NCI-H524 treated with DMSO at 0.1 percent for 48 hours (cell line): ENCODE results near the gene PIK3C2B.
A peak's percentile ranks its signal among the peaks of the same experiment; 100 is the strongest.

Source experiments
- DNase-seq: peaks from one replicate; lab custom pipeline; 2025; lab: John Stamatoyannopoulos, UW

Gene PIK3C2B

DNA sequence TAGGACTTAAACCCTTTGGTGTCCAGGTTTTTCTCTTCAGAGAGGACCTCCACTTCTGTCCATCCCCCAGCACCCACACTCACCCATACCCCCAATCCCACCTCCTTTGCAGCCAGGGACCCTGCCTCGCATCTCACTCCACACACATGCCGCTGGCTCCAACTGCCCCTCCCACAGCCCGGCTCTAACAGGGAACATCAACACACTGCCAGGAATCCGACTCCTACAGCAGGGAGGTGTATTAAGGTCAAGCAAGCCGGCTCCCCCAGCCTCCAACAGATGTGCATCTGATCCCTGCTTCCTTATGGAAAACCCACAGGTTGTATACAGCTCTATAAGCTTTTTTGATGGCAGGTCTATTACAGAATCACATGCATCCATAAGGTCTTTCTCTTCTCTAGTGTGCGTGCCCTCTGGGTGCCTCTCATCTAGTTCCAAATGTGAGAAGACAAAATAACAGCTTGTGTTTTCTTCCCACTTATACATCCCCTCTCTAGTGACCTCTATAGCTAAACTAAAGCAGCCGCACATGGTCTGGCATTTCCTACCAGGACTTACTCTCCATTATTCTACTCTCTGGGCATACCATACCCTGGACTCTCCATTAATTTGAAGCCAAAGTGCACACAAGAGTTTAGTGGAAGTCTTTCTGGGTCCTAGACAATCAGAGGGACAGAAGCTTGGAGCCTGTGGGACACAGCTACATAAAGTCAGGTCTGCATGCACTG is 16.3 kb downstream of the PIK3C2B start:
- DNase-seq = peak; percentile 19

DNA sequence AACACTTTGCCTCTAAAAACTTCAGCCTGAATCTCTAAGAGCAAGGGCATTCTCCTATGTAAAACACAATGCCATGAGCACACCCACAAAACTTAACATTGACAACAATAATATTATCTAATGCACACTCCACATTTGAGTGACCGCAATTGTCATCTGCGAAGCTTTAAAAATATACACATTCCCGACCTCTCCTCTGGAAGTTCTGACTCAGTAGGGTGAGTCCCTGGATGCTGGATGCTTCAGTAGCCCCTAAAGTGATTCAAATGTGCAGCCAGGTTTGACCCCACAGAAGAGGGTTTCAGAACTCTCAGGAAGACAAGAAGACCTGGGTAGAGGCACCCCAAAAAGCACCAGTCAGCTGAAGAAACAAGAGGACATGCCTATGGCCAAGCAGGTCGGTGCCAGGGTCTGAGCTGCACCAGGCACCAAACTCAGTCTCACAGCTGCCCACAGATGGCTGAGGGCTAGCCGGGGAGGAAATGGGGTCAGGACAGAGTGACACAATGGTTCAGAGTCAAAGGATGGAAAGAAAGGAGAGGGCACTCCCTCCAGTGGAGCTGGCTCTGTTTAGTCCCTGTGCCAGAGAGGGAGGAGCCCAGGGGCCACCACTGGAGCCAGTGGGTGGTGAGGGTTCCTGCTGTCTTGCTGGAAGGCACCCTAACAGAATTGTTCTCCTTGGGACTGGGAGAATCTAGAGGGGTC is 17.4 kb downstream of the PIK3C2B start:
- DNase-seq = no peak

DNA sequence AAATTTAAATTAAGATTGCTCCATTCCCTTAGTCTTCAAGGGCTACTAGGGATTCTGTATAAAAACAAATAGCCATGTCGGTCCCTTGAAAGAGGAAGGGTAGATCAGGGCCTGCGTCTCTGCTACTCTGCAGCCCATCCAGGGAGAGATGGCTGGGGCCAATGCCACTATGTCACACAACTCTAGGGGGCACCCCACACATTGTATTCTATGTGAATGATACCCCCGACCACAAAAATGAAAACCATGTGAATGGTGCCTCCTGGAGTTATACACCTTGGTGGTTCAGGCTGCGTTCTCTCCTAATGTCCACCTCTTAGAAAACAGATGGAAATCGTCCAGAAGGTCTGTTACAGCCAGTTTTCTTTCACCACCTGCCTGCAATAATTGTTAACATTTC is 18.0 kb downstream of the PIK3C2B start:
- no peak for DNase-seq

DNA sequence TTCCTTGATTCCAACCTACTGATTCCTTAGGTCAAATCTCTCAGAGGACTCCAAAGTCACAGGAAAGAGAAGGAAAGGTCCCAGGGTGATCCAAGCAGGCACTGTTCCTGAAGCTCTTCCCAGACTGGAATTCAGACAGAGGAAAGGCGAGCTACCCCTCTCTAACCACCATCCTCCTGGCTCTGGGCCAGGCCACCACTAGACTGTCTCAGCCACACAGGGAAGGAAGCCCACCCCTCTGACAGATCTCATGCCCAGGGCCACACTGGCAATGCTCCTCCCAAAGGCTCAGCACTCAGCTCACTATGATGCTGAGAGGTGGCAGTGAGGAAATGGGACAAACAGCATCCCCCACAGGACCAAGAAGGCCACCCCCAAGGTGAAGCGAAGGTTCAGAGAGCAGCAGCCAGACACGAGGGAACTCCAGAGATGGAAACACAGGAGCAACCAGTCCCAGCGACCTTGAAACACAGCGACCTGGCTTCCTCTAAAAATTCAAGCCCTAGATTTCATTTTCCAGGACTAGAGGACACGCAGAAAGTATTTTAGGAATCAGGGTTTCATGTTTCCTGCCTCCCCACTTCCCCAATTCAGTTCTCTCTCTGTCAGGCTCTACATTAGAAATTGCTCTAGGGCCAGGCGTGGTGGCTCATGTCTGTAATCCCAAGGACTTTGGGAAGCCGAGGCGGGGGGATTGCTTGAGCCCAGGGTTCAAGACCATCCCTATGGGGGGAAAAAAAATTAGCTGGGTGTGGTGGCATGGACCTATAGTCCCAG is 18.8 kb downstream of the PIK3C2B start:
- no peak for DNase-seq

DNA sequence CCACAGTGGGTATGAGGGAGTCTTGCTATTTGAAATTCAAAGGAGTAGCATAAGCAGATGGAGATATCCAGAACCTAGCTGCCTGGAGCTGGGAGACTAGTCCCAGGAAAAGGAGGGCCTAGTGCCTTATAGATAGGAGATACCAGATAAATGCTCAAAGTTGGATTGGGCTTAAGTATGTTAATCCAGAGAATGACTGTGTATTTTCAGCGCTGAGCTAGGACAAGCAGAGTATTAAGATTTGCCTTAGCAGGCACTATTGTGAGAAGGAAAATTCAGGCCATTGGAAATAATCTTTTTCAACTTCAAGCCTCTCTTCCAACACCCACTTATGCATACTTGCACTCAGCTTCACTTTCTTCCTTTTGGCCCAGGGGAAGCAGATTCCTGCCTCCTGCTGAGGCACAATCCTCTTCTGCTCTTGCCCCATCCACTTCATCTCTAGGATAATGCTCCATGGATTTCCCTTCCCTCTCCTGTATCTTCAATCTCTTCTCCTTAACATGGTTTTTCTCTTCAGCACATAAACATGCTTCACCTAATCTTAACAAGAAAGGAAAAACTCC is 21.1 kb downstream of the PIK3C2B start:
- no peak for DNase-seq

DNA sequence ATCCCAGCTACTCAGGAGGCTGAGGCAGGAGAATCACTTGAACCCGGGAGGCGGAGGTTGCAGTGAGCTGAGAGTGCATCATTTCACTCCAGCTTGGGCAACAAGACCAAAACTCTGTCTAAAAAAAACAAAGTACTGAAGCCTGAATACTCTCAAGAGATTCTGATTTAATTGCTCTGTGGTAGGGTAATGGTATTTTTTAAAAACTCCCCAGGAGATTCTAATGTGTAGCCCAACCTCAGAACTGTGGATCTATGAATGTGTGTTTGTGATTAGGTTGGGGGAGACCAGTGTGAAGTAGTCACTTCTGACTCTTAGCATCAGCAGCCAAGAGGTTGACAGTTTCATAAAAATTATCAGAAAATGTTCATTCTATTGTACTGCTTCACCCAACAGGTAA is 21.9 kb downstream of the PIK3C2B start:
- DNase-seq = no peak

DNA sequence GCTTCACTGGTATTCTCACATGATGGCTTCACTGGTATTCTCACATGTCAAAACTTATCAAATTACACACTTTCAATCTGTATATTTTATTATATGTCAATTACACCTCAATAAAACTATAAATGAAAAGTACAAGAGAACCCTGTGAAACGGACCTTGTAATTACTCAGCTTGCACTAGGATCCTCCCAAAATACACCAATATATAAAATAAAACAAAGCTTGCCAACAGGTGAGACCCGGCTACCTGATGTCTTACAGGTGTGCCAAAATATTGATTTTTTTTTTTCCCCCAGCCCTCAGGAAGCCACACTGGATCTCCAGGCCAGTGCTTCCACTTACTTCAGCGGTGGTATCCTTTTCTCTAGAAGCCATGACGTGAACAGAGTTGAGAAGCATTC is 22.9 kb downstream of the PIK3C2B start:
- no peak for DNase-seq

DNA sequence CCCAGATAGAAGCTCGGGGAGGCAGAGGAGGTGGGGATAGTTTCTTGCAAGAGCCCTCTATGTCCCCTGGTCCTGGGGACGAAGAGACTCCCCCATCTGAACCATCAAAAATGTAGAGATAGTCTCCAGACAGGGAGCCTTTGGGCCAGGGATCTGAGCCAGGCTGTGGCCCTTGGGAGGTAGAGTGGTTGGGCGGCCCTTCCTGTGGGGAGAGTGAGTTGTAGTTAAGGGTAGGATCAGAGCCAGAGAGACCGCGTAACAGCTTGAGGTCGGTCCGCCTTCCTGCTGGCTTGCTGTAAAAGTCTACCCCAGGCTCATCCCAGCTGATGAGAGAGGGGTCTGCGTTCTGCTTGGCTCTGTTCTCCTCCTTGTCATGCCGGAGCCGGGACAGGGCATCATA is 25.3 kb downstream of the PIK3C2B start:
- DNase-seq = no peak

DNA sequence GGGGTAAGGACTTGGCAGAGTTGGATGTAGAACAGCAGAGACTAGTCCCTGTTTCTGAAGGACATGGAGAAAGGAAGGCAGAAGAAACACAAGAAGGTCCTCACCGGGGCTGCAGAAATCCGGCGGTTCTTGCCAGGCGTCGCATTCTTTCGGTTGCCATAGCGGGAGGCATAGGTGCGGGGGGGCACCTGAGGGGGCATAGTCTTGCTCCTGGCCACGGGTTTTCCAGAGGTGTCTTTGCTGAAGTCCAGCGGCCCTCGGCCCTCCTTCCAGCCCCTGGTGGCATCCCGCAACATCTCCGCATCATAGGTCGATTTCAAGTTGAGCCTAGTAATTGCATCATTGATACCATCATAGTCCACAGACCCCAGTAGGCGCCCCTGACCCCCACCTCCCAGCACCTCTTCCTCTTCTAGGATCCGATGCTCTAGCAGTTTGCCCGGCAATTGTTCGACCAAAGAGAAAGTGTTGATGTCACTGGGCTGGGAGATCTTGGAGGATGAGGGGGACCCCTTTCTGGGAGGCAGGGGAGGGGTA is 25.8 kb downstream of the PIK3C2B start:
- DNase-seq = no peak

DNA sequence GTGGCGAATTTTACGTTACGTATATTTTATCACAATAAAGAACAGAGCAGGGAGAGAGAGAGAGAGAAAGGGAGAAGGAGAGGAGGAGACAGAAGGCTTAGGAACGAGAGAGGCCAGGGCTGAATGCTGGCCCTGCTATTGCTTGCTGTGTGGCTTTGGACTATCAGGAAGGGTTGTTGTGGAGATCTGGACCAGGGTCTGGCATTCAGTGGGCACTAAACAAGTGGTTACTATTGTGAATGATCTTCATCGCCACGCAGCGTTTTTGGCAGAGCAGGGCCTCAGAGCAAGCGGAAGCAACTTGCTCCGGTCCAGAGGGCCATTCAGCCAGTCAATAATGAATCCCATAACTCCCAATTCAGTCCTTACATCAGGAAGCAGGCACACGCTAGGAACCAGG is 26.4 kb downstream of the PIK3C2B start:
- no peak for DNase-seq

DNA sequence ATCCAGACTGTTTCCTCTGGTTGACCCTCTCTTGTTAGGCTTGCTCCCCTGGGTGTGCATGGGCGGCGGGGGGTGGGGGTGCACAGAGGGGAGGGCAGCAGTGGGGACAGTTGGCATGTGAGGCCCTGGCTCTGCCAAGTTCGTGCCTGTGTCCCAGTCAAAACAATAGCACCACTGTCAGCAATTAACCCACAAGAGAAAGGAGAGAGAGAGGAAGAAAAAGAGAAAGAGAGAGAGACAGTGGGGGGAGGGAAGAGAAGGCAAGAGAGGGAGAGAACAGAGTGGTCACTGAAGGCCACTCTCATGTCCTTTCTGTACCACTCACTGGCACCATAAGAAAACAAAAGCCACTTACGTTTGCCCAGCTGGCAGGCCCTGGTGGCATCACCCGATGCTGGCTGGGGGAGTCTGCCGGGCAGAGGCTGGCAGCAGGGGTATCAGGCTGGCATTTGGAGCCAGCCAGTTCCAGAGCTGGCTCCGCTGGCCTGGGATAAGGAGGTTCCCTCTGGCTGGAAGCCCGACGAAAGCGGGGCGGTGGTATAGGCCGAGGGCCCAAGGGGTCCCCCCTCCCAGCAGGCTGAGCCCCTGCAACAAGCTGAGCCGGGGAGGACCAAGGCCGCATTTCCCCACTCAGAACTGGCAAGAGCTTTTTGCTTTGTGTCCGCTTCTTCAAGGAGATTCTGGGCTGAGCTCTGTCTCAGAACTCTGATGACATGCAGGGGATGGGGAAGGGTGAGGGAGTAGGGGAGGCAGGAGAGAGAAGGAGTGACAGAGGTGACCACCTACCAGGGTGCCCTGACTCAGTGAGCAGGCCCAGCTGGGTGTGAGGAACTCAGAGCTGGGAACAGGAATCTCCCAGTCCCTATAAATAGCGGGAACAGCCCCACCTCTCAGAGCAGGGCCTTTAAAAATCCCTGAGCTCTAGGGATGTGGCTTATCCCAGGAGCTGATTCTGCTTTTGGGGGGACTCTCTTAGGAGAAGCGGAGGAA is 27.9 kb downstream of the PIK3C2B start:
- DNase-seq = no peak

DNA sequence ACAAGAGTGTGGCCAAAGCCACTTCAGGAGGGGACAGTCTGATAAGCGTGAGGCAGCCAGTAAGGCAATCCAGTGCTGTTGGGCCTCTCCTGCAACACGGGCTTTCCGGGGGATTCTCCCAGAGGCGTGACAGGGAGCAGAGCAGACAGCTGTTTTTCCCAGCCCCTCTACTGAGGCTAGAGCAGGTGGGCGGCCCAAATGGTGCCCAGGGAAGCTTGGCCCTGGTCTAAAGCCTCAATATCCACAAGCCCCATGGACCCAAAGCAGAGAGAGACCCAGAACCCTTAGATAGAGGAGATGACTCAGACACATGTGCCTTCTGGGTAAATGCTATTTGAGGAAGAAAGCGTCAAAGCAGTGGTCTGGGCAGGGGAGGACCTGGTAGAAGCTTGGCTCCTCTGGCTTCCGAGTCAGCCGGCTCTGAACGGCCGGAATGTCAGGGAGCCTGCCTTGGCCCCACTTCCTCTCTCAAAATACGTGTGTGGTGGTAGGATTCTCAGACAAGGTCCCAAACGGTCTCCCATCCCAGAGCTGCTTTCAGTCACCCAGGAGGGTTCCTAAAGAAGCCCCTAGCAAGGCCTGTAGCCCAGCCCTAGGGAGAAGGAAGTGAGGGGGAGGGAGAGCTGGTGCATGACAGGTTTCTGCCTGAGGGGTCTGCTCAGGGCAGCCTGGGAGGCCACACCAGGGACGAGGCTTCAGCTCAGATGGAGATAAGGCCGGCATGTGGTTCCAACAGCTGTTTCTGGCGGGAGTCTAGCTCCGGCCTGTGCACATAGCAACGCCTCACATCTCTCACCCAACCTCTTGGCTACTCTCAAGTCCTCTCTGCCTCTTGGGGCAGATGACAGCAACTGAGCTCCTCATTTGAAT is 28.8 kb downstream of the PIK3C2B start:
- no peak for DNase-seq

DNA sequence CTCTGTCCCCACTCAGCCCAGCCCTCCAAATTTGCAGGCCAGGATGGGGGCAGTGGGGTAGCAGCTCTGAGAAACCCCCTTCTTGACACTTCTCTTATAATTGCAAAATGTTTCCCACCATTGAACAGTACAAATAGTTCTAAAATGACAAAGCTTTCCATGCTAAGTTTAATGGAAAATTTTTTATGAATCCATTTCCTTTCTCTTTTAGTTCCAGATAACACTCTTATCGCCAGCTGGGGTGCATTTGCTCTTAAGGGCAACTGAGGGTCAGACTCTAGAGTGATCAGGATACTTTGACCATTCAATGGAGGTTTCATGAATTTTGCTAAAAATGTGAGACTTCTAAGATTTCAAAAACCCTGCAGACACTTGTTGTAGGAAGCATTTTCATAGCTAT is 29.9 kb downstream of the PIK3C2B start:
- DNase-seq = no peak

DNA sequence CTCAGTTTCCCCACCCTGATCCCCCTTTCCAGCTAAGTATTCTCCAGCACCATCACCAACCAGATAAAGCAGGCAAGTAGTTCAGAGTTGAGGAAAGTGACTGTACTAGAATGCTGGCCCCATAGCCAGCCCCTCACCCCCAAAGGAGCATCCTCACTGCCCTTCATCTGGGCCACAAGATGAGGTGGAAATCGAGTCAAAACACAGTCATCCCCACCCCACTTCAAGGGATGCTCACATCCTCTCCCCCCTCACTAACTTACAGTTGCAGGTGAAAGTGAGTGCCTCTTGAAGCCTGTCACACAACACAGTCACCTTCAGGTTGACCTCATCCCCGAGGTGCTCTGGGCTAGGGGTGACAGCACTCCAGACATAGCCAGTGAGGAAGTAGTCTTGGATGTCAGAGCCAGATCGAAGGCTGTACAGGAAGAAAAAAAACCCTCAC is 30.4 kb downstream of the PIK3C2B start:
- DNase-seq = no peak

DNA sequence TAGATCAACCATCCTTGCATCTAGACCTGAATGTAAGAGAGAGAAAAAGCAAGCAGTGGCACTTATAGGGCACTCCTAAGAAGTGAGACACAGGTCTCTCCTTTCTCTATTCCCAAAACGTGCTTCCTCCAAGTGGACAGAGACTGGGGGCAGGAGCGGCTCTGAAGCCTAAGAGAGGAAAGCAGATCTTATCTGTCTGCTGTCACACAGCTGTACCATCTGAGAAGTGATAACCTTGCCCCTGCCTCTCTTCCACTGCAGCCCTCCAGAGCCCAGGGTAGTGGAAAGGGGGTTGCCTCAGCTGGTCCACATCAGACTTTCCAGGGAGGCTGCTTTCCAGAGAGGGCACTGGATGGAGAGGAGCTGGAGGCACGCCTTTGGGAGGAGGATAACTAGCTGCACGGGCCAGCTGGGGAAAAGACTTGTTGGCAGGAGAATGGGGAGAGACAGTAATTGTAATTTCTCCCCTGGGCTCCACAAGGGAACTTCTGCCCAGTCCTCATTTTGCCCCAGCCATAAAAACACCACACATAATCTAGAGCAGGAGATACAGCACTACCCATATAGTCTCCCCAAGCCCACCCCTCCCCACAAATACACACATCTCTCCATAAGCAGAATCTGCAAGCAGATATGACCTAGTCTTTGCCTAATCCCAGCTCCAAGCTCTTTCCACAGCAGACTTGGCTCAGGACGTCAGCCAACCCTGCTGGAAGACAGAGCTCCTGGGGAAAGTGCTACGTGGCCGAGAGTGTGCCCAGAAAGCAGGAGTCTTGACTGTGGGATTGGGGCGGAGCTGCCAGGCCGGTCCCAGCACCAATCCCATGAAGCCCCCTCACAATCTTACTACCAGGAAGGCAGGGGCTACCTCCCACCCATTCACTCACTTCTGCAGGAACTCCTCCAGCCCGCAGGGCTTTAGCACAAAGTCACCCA is 31.2 kb downstream of the PIK3C2B start:
- no peak for DNase-seq

DNA sequence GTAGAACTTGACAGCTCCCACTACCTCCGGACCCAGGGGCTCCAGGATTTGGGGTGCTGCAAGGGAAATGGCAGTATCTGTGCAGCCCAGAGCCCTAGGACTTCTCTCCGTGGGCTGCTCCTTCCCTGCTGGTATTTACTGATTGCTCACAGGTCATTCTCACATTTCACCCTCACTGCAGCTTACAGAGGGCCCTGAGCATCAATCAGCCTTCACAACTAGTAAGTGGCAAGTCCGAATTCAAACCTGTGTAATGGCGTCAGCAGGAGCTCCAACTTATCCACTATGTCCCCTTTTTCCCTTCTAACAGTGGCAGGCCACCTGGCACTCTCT is 32.4 kb downstream of the PIK3C2B start:
- no peak for DNase-seq

DNA sequence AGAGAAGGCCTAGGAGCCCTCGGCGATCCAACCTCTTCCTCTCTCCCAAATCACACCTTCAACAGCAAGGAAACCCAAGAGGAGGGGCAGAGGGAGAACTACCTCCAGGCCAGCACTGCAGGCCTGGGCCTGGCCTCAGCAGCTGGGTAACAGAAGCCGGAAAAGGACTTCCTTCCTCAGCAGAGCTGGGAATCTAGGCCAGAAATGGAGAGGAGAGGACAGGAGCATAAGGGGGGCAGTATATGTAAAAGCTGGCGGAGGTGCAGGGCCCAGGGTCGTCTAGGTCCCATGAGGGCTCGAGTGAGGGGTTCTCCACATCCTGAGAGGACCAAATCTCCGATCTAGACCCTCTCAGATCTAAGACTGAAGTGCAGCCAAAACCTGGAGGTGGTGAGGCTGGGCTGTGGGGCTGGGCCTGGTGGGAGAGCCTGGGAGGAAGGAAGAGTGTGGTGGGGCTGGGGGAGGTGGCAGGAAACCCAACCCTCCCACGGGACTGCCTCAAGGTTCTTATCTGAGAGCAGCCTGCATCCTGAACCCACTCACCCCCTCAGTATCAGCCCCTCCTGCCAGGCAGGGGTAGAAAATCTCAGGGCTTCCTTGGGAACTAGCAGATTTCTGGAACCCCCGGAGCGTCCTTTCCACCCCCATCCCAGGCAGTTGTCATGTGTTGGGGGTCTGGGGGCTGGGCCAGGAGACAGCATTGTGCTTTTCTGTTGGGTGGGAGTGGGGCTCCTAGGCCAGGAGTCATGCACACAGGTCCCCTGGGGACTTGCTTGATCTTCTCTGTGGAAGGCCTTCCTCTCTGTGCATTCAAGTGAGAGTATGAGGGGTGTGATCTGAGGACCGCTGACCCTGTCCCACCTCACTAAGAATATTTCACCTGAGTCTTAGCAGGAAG is 33.0 kb downstream of the PIK3C2B start:
- DNase-seq = no peak

DNA sequence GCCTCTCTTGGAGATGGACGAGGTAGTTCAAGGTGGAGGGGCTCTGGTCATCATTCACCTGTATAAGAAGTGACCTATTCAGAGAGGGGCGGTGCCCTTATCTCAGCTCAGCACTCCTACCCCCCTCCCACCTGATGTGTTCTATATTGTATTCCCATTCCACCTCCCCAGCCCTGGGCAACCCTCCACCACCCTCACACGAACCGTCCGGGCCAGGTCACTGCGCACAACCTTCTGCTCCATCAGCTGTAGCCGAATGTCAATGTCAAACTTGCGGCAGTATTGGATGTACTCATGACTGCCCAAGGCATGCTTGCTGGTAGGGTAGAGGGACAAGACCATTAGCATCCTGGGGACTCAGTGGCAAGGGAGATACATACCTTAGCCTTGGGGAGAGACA is 34.3 kb downstream of the PIK3C2B start:
- no peak for DNase-seq
